Hepatocyte (in vitro differentiated cells): ENCODE data around the gene LYPLA2. TPM values are rescaled to one million over a fixed set of nuclear protein-coding genes. Genes with fewer than 3 reads are reported as not detected.

Source experiments
- DNase-seq: peaks from one replicate; pipeline ENCODE4 v3.0.0-alpha.2; 2016; ENCODE audit warnings: low spot score
- H2AFZ ChIP-seq: fragments of 200-600 bp; sonication (generic); 2 replicates; pipeline ENCODE4 v1.6.0; 2016; ENCODE audit warnings: antibody characterized with exemption, mild to moderate bottlenecking
- H3K27ac ChIP-seq: fragments of 200-600 bp; sonication (generic); 2 replicates; pipeline ENCODE4 v1.5.1; 2016; ENCODE audit warnings: mild to moderate bottlenecking
- H3K27me3 ChIP-seq: fragments of 200-600 bp; sonication (generic); 2 replicates; pipeline ENCODE4 v1.6.1; 2016
- H3K36me3 ChIP-seq: fragments of 200-600 bp; sonication (generic); replicated peaks from 2 replicates; pipeline ENCODE4 v1.5.1; 2016; ENCODE audit warnings: low read depth; ENCODE audit not compliant: insufficient read depth
- H3K4me1 ChIP-seq: fragments of 200-600 bp; sonication (generic); 2 replicates; pipeline ENCODE4 v1.5.1; 2016; ENCODE audit warnings: mild to moderate bottlenecking, moderate library complexity; ENCODE audit not compliant: insufficient read depth
- H3K4me2 ChIP-seq: fragments of 200-600 bp; sonication (generic); 2 replicates; pipeline ENCODE4 v1.6.0; 2016
- H3K4me3 ChIP-seq: fragments of 200-600 bp; sonication (generic); 2 replicates; pipeline ENCODE4 v1.5.1; 2016; ENCODE audit warnings: mild to moderate bottlenecking
- H3K79me2 ChIP-seq: fragments of 200-600 bp; sonication (generic); 2 replicates; pipeline ENCODE4 v1.6.0; 2017; ENCODE audit warnings: mild to moderate bottlenecking
- H3K9me2 ChIP-seq: fragments of 200-600 bp; sonication (generic); replicated peaks from 2 replicates; pipeline ENCODE4 v1.6.0; 2017; ENCODE audit warnings: mild to moderate bottlenecking; ENCODE audit not compliant: insufficient read depth
- H3K9me3 ChIP-seq: fragments of 200-600 bp; sonication (generic); 2 replicates; pipeline ENCODE4 v1.5.1; 2016; ENCODE audit warnings: low read depth, mild to moderate bottlenecking
- H4K20me1 ChIP-seq: fragments of 200-600 bp; sonication (generic); 2 replicates; pipeline ENCODE4 v1.6.0; 2016; ENCODE audit warnings: mild to moderate bottlenecking; ENCODE audit not compliant: insufficient read depth, poor library complexity, severe bottlenecking
- EZH2 ChIP-seq: fragments of 200-600 bp; sonication (generic); IDR thresholded peaks from 2 replicates; pipeline ENCODE4 v1.6.1; 2016; ENCODE audit warnings: antibody characterized with exemption, mild to moderate bottlenecking, borderline replicate concordance
- EZH2phosphoT487 ChIP-seq: fragments of 200-600 bp; sonication (generic); IDR thresholded peaks from one replicate; pipeline ENCODE4 v1.6.1; 2018; ENCODE audit warnings: antibody characterized with exemption, mild to moderate bottlenecking, low read depth, moderate library complexity; ENCODE audit not compliant: unreplicated experiment, severe bottlenecking
- WGBS: methylation state at CpG from one replicate; pipeline ENCODE4 v1.1.6; 2016; ENCODE audit warnings: low lambda C conversion rate; ENCODE audit errors: missing lambda C conversion rate; 5-methylcytosine and 5-hydroxymethylcytosine counted together
- polyA plus RNA-seq: library from polyadenylated mRNA; unstranded; fragments of >200 nt; fragmentation: Nextera tagmentation; extraction: Ambion mirVana; gene quantifications from 2 replicates; pipeline ENCODE4 v1.2.1, GENCODE V29; 2016
- total RNA-seq: library from RNA; depleted of rRNA; stranded (reverse); fragments of >200 nt; gene quantifications from 2 replicates; pipeline ENCODE4 v1.2.3, GENCODE V29; 2014
- TF ChIP-seq, protein P1 (sequence below): fragments of 200-600 bp; sonication (generic); IDR thresholded peaks from 2 replicates; pipeline ENCODE4 v1.5.1; 2016; ENCODE audit warnings: antibody characterized with exemption, mild to moderate bottlenecking; ENCODE audit not compliant: poor library complexity

The LYPLA2 gene
- total and polyA plus RNA-seq, 2 experiments from 2014 or later, result 73.2 to 162 TPM

DNA sequence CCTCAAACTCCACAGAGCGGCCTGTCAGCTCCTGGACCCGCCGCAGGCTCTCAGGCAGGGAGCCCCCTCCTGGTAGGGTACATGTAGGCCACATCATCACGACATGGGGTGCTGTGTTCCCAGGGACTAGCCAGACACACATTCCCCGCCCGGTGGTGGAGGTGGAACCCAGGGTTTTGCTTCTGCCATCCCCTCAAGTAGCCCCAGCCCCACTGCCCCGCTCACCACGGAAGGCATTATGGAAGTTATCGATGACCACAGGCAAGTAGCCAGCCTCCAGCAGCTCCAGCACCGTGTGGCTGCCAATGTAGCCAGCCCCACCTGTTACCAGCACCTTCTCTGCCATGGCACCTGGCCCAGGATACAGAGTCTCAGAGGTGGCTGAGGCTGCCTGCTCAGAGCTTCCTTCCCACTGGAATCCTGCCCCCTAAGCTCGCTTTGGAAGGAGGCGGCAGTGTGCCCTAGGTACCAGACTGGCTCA is 7.8 kb downstream of the LYPLA2 start:
- Histone ChIP-seq H3K4me1 (peaks cover 19% of the 10 kb centered on the region), H3K27ac (peak overlapping the region; percentile 99), H3K9me2 (no peaks in the 10 kb centered on the region), H3K36me3 (no peaks in the 10 kb centered on the region), H2AFZ (no peak overlapping the region), H3K79me2 (peaks cover 7% of the 10 kb centered on the region), H3K27me3 (no peaks in the 10 kb centered on the region), H3K9me3 (no peaks in the 10 kb centered on the region), H3K4me3 (no peak overlapping the region), H3K4me2 (peak overlapping the region; percentile 93), H4K20me1 (no peaks in the 10 kb centered on the region)
- 92% methylated on average over 9 of the region's 12 CpGs for WGBS
- no peak for DNase-seq
- TF ChIP-seq EZH2, result no peak
- TF ChIP-seq, protein P1, sequence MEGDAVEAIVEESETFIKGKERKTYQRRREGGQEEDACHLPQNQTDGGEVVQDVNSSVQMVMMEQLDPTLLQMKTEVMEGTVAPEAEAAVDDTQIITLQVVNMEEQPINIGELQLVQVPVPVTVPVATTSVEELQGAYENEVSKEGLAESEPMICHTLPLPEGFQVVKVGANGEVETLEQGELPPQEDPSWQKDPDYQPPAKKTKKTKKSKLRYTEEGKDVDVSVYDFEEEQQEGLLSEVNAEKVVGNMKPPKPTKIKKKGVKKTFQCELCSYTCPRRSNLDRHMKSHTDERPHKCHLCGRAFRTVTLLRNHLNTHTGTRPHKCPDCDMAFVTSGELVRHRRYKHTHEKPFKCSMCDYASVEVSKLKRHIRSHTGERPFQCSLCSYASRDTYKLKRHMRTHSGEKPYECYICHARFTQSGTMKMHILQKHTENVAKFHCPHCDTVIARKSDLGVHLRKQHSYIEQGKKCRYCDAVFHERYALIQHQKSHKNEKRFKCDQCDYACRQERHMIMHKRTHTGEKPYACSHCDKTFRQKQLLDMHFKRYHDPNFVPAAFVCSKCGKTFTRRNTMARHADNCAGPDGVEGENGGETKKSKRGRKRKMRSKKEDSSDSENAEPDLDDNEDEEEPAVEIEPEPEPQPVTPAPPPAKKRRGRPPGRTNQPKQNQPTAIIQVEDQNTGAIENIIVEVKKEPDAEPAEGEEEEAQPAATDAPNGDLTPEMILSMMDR, result no peak
- TF ChIP-seq EZH2phosphoT487, result no peak

DNA sequence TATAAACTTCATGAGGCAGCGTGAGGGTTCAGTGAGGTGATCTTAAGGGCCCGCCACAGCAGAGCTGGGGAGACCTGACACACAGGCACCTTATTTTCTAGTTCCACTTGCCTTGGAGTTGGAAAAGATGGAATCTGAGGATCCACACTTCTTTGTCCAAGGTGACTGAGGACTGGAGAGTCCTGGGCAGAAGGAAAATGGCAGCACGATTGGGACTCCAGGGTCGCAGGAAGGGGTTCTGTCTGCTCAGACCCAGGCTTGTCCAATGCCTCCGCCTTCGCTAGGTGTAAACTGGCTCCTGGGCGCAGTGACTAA is 8.3 kb downstream of the LYPLA2 start:
- 56% methylated on average over 7 of the region's 7 CpGs for WGBS
- no peak for TF ChIP-seq EZH2phosphoT487
- TF ChIP-seq EZH2, result no peak
- TF ChIP-seq, protein P1, result no peak
- no peaks in the 10 kb centered on the region for H4K20me1 ChIP-seq
- H3K9me2 ChIP-seq, result no peaks in the 10 kb centered on the region
- no peak overlapping the region for H2AFZ ChIP-seq
- peak overlapping the region; percentile 99 for H3K27ac ChIP-seq
- no peak overlapping the region for H3K4me3 ChIP-seq
- peak overlapping the region; percentile 93 for H3K4me2 ChIP-seq
- H3K9me3 ChIP-seq, result no peaks in the 10 kb centered on the region
- no peaks in the 10 kb centered on the region for H3K36me3 ChIP-seq
- H3K4me1 ChIP-seq, result peaks cover 18% of the 10 kb centered on the region
- DNase-seq, result no peak
- H3K27me3 ChIP-seq, result no peaks in the 10 kb centered on the region
- peaks cover 6% of the 10 kb centered on the region for H3K79me2 ChIP-seq

DNA sequence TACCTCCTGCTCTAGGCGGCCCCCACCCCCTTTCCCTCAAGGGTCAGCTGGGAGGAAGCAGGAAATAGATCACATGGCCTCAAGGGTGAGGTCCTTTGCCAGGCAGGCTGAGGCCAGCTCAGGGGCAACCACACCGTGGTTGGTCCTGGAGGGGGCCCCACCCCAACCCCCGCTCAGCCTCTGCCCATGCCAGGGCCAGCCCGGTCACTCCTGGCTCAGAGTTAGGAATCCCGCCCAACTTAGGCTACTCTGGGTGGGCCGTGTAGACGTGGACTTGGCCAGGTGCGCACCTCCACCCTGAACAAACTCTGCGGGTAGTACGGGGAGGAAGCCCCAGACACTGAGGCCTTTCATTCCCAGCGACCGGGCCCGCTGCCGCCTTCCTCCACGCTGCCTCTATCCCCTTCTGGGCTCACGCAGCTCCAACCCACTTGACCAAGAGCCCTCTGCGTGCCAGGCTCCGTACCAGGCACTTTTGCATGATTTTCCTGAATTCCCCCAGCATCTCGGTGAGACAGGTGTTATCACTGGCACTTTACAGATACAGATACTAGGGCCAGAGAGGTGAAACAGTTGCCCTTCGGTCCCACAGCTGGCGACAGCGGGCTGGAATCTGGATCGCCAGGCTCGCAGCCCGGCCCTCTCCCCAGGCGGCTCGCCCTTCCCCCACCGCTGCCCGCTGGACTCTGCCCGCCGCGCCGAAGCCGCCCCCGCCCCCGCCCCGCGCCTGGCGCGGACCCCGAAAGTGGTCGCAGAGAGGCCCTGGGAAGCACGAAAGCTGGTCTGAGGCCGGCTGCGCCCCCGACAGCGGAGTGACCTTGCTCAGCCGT is 8.8 kb downstream of the LYPLA2 start:
- peak; percentile 92 for DNase-seq
- Histone ChIP-seq H3K4me2 (peak overlapping the region; percentile 93), H3K9me2 (no peaks in the 10 kb centered on the region), H3K36me3 (no peaks in the 10 kb centered on the region), H3K4me1 (peaks cover 18% of the 10 kb centered on the region), H3K9me3 (no peaks in the 10 kb centered on the region), H4K20me1 (no peaks in the 10 kb centered on the region), H3K4me3 (peak overlapping the region; percentile 73), H2AFZ (peak overlapping the region; percentile 21), H3K27me3 (no peaks in the 10 kb centered on the region), H3K79me2 (peaks cover 6% of the 10 kb centered on the region), H3K27ac (peak overlapping the region; percentile 99)
- 2% methylated on average over 44 of the region's 48 CpGs for WGBS
- TF ChIP-seq EZH2phosphoT487, result no peak
- TF ChIP-seq EZH2, result no peak
- TF ChIP-seq, protein P1, result no peak
